ENCODE measurements around the gene NDUFA11. TPM values are rescaled to one million over a fixed set of nuclear protein-coding genes. Genes with fewer than 3 reads are reported as not detected.
"Not testable (repeated sequence)": the region's sequence is repeated elsewhere in the genome, so short reads cannot be mapped to it uniquely, and the experiment has no call there.

The NDUFA11 gene
- total RNA-seq, 1 experiment from 2014 or later, result 220 TPM

DNA sequence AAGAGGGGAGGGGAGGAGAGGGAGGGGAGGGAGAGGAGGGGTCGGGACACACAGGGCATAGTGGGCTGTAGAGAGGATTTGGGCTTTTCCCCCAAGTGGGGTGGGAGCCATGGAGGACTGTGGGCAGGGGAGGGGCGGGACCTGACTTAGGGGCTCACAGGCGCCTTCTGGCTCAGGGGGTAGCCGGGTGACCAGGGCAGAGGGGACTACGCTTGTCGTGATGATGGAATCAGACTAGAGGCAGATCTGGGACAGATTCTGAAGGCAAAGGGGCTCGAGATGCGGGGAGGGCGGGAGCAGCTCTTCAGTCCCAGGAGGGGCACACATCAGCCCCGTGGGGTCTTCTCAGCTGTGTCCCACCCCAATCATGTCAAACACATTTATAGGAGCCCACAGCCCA is 13.5 kb downstream of the NDUFA11 start:
- DNase-seq (ENCODE audit: low read depth), result no peak

DNA sequence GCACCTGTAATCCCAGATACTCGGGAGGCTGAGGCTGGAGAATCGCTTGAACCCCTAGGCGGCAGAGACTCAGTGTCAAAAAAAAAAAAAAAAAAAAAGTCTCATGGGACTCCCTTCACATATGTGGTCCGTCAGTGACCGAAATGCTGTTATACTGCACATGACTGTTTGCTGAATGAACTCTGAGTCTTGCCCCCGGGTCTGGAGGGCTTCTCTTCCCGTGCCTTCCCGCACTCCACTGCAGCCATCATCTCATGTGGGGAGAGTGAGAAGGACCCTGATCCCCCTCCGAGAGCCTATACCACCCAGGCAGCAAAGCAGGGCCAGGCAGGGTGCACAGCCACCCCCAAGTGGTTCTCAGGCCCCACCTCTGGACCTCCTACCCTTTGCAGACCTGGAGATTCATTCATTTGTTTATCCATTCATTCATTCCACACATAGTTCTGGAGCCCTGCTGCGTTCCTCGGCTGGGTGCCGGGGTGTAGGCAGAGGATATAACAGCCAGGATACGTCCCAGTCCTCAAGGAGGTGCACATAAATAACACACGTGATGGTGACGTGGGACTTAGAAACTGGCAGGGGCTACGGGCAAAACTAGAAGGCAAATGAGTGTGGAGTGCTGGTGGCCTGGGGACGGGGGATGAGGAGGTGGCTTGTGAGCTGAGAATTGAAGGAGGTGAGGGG is 14.2 kb downstream of the NDUFA11 start:
- DNase-seq (ENCODE audit: low read depth), result no peak

DNA sequence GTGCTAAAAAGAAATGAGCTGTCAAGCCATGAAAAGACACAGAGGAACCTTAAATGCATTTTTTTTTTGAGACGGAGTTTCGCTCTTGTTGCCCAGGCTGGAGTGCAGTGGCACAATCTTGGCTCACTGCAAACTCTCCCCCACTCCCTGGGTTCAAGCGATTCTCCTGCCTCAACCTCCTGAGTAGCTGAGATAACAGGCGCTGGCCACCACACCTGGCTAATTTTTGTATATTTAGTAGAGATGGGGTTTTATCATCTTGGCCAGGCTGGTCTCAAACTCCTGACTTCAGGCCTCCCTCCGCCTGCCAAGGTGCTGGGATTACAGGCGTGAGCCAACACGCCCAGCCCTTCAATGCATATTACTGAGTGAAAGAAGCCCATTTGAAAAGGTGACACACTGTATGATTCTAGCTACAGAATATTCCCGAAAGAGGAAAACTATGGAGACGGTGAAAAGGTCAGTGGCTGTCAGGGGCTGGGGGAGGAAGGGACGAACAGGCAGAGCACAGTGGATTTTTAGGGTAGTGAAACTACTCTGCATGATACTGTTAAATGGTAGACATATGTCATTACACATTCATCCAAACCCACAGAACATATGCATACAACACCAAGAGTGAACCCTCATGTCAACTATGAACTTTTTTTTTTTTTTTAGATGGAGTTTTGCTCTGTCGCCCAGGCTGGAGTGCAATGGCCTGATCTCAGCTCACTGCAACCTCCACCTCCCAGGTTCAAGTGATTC is 19.4 kb downstream of the NDUFA11 start:
- DNase-seq (ENCODE audit: low read depth), result not testable (repeated sequence)

DNA sequence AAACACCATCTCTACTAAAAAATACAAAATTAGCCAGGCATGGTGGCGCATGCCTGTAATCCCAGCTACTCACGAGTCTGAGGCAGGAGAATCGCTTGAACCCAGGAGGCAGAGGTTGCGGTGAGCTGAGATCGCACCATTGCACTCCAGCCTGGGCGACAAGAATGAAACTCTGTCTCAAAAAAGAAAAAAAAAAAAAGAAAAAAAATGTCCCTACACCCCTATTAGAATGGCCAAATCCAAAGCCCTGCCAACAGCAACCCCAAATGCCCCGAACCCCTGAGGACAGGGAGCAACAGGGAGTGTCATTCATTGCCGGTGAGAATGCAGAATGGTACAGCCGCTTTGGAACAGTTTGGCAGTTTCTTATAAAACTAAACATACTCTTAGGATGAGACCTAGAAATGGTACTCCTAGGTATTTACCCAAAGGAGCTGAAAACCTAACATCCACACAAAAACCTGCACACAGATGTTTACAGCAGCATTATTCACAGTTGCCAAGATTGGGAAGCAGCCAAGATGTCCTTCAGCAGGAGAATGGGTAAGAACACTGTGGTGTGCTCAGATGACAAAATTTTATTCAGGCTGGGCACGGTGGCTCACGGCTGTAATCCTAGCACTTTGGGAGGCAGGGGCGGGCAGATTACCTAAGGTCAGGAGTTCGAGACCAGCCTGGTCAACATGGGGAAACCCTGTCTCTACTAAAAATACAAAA is 20.3 kb downstream of the NDUFA11 start:
- not testable (repeated sequence) for DNase-seq (ENCODE audit: low read depth)

DNA sequence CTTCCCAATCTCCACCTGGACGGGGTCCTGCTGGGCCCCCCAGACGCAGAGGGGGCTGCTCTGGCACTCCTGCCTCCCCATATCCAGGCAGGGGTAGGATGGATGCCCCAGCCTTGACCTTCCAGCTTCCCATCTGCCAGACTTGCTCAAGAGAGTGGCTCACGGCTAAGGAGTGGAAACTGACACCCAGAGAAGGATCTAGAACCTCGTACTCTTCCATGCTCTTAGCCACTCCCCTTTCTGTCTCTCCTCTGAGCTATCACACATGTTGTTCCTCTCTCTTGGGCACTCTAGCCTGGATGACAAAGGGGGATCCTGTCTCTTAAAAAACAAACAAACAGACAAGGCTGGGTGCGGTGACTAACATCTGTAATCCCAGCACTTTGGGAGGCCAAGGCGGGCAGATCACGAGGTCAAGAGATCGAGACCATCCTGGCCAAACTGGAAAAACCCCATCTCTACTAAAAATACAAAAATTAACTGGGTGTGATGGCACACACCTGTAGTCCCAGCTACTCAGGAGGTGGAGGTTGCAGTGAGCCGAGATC is 21.1 kb downstream of the NDUFA11 start:
- no peak for DNase-seq (ENCODE audit: low read depth)

DNA sequence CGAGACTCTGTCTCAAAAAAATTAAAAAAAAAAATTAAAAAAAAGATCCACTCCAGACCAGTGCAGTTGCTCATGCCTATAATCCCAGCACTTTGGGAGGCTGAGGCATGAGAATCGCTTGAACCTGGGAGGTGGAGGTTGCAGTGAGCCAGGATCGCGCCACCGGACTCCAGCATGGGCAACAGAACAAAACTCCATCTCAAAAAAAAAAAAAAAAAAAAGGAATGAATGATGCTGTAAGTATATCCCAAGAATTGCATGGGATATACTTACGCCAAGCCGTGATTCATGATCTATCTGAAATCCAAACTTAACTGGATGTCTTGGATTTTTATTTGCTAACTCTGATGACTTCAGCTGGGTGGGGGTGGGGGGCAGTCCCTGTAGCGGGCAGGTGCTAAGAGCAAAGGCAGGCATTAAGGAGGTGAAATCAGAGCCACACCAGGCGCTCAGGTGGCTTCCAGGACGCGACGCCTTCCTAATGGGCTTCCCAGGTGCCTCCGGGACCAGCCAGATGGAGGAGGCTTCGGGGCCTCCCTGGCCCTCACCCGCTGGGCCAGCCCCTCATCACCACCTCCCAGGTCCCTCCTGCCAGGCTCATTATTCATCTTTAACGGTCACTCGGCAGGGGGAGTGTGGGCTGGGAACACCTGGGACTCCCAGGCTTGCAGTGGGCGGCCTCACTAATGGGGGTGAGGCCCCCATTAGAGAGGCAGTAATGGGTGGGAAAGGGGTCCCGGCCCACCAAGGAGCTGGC is 21.9 kb downstream of the NDUFA11 start:
- no peak for DNase-seq (ENCODE audit: low read depth)

DNA sequence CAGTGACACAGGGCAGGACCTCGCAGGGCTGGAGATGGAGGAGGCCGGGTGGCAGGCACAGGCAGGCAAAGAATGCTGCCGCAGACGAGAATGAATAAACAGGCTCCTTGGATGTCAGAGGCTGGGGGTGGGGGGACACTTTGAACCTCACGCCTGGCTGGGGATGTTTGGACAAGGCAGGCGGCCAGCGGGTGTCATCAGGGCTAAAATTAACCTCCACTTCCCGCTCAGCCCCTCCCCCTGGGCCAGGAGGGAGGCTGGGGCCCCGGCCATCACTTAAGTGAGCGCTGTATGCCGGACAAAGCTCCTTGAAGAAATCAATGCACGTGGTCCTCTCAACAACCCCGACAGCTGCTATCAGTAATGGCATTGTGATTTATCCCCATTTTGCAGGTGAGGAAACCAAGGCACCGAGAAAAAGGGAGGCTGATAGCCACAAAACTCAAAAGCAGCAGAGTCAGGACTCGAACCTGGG is 22.9 kb downstream of the NDUFA11 start:
- no peak for DNase-seq (ENCODE audit: low read depth)

DNA sequence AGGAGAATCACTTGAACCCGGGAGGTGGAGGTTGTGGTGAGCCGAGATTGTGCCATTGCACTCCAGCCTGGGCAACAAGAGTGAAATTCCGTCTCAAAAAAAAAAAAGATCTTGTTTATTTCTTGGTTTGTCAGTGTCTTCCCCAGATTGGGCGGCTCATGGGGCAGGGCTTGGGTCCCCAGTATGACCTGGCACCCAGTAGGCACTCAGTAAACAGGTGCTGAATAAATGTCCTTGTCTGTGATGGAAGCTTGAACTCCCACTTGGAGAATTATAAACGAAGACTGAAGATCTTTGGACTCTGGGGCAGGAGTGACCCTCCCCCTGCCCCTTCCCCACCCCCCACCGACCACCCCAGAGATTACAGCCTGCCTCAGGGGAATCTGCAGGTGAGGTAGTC is 23.4 kb downstream of the NDUFA11 start:
- no peak for DNase-seq (ENCODE audit: low read depth)

DNA sequence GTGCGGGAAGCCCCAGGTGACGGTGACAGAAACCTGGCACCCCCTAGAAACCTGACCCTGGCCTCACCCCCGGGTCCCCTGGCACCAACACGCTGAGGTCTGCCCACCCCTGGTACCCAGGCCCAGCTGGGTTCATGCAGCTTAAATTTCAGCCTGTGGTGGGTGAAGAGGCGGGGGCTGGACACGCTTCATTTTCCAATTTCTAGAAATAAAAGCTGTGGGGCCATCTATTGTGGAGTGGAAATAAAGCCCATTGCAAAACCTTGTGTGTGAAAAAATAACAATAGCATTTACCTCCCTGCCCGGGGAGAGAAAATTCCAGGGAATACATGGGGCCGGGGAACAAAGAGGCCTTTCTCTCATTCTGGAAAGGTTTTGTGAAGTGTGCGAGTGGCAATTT is 25.7 kb downstream of the NDUFA11 start:
- DNase-seq (ENCODE audit: low read depth), result no peak

DNA sequence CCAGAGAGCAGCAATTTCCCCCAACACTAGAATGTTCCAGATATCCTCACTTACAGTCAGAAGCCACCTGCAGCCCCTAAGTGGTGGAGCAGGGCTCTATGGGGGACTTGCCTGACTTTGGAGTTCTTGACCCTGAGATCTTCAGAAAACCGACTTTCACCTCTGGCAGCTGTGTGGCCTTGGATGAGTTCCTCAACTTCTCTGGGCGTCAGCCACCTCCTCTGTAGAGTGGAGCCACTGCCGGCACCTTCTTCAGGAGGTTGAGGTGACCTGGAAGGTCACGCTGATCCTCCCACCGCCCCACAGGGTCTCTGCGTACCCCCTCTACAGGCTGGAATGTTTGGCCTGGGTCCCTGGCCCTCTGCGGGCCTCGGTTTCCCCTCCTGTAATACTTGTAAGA is 26.2 kb downstream of the NDUFA11 start:
- no peak for DNase-seq (ENCODE audit: low read depth)

DNA sequence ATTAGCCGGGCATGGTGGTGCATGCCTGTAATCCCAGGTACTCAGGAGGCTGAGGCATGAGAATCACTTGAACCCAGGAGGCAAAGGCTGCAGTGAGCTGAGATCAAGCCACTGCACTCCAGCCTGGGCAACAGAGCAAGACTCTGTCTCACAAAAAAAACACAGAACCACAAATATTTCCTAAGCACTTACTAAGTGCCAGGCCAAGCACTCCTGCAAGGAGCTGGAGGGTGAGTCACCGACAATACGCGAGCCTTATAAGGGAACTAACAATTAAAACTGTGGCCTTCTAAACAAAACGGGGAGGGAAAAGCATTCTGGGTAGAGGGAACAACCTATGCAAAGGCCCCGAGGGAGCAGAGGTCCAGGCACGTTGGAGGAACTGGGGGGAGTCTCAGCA is 29.1 kb downstream of the NDUFA11 start:
- peak; percentile 64 for DNase-seq (ENCODE audit: low read depth)

DNA sequence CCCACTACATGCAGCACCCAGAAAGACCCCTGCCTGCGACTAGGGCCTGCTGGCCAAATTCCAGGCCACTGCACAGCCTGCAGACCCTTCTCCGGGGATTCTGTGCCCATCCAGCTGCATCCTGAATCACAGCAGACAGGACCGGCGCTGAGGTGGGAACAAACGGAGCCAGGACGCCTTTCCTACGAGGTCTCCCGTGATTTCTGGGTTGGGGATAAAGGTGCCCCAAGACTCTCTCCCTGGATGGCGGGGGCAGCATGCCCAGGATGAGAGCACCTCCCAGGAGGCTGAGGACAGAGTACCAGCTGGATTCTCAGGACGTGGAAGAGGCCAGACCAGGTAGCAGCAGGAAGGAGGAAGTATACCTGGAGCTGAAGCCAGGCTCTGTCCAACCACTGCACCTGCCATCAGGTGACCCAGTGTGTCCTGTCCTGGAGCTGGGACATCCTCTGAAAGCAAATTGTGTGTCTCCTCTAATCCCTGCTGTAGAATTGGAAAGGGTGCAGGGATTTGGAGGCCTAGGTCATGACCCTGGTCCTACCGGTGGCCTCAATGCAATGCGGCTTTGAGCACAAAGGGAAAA is 29.9 kb downstream of the NDUFA11 start:
- DNase-seq (ENCODE audit: low read depth), result no peak

DNA sequence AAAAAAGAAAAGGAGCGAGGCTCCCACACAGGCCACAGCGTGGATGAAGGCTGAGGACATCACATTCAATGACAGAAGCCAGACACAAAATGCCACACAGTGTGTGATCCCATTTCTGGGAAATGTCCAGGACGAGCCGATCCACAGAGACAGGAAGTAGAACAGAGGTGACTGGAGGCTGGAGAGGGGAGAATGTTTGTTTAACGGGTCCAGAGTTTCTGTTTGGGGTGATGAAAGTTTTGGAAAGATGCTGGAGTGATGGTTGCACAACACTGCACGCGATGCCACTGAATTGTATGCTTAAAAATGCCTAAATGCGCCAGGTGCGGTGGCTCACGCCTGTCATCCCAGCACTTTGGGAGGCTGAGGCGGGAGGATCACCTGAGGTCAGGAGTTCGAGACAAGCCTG is 32.6 kb downstream of the NDUFA11 start:
- DNase-seq (ENCODE audit: low read depth), result no peak

DNA sequence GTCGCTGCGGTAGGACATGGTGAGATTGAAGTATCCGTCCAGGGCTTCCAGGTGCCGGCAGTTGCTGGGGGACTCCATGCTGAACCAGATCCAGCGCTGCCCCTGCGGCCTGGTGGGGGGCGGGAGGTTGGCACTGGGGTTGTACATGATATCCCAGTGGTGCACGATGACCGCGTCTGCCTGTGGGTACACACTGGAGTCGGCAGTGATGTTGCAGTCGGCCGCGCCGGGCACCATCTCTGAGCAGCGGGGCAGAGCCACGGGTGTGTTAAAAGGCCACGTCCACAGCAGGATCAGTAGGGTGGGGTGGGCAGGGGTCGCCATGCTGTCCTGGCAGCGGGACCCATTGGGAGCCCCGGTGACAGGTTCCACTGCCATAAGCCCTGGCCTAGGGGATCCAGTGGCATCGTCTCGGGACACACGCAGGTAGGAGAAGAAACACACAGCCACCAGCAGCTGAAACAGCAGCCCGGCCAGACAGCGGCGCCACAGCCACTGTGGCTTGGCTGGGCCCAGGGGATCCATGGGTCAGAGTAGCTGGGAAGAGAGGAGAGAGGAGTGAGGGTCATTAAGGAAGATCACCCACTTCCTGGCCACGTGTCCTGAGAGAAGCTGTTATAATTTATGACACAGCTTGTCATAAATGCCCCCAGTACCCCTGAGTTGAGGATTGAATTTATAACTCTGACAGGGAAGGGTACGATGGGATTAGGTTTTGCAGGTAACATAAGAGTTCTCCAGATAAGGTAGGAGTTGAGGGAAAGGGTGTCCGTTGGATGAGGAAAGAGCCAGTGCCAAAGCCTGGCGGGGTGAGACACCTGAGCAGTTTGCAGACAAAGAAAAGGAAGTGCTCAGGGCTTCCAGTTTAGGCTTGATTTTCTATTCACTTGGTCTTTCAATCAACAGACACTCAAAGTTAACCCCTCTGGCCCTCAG is 36.1 kb downstream of the NDUFA11 start:
- no peak for DNase-seq (ENCODE audit: low read depth)

DNA sequence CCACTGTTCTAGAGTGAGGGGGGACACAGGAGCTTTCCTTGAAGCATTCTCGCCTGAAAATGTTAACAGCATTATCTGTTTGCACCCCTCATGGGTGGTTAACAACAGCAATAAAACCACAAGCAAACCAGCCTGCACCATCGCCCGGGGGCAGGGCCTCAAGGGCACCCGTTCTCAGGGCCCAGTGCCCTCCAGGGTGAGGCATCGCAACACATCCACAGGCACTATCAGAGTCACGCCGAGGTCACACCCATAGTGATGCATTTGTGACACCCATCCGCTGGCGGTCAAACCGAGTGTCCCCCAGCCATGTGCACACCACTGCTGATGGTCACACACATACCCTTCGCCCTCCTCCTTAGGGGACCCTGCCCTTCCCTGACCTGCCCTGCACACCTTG is 37.8 kb downstream of the NDUFA11 start:
- DNase-seq (ENCODE audit: low read depth), result no peak

DNA sequence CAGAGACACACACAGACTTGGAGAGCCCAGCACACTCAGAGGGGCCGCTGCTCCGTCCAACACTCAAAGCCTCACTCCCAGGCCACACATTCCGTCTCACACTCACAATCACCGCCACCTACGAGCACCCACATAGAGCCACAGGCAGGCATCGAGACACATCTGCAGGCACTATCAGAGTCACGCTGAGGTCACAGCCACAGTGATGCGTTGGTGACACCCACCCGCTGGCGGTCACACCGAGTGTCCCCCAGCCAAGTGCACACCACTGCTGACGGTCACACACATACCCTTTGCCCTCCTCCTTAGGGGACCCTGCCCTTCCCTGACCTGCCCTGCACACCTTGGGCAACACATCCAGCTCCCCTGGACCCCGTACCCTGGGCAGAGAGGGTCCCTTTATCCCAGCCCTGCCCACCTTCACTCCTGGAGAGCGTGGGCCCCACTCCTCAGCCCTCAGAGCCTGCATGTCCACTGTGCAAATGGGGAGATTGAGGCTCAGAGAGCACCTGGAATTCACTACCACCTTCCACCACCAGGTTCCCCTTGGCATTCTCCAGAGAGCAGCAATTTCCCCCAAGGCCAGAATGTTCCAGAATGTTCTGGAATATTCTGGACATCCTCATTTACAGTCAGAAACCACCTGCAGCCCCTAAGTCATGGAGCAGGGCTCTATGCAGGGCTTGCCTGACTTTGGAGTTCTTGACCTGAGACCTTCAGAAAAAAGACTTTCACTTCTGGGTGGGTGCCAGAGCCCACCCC is 38.7 kb downstream of the NDUFA11 start:
- DNase-seq (ENCODE audit: low read depth), result no peak

DNA sequence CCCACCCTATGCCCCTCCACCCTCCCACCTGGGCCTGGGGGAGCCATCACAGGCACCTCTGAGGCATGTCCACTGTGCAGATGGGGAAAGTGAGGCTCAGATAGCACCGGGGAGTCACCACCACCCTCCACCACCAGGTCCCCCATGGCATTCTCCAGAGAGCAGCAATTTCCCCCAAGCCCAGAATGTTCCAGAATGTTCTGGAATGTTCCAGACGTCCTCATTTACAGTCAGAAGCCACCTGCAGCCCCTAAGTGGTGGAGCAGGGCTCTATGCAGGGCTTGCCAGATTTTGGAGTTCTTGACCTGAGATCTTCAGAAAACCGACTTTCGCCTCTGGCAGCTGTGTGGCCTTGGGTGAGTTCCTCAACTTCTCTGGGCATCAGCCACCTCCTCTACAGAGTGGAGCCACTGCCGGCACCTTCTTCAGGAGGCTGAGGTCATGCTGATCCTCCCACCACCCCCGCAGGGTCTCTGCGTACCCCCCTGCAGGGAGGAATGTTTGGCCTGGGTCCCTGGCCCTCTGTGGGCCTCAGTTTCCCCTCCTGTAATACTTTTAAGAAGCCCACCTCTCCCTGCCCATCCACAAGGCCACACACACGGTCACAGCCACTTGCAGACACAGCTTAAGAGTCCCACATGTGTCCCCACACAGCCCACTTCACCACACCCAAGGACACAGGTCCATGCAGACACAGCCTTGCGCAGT is 39.4 kb downstream of the NDUFA11 start:
- no peak for DNase-seq (ENCODE audit: low read depth)

DNA sequence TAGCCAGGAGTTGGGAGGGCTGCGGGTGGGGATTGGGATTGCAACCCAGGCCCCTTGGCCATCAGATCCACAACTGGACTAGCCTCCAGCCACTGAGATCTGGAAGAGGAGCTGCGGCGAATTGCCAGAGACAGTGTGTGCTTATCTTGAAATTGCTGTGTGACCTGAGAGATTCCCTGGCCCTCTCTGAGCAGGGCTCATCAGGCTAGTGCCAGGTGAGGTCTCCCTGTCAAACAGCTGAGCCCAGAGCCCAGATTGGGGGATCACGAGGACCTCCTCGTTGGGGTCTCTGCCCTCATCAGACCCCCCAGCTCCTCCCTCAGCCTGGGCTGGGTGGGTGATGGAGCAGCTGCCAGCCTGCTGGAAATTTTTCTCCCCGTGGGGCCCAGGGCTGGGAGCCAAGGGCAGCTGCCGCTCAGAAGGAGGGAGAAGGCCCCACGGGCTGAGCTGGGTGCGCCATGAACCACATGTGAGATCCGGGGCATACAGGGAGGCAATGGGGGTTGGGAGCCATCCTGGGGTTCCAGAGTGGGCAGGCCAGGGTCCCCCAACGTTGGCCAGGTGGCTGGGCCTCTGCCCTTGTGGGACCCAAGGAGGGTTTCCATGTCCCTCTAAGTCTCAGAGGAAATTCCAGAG is 40.4 kb downstream of the NDUFA11 start:
- DNase-seq (ENCODE audit: low read depth), result no peak

All from HT1080 (cell line).